Activated CD8-positive, alpha-beta memory T cell treated with anti-CD3 and anti-CD28 coated beads for 4 hours (primary cell): ENCODE results near the gene GRID2.

Source experiments
- DNase-seq, 2 donors: peaks; one replicate each; pipeline ENCODE4 v3.0.0-alpha.2; 2020; ENCODE audit warnings: low read depth in 2 of 2

Gene GRID2

GRCh38 chr4:92524131-92524530, 220.4 kb downstream of the GRID2 start:
- no peak for DNase-seq

DNA sequence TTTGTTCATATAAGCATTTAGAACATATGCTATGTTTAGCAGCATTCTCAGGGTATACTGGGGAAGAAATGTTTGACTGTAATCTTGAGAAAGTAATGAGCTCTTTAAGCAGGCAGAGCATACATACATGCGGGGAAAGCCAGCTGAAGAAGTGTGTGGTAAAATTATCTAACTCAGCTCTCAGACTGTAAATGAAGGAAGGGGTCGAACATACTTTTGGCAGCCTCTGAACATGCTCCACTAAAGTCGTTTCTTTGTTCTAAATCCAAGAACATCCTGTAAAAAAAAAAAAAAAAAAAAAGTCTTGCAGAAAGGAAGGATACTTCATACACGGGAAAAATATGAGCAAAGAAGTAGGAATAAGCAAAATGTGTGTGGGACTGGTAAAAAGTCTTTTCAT, 224.8 kb downstream of the GRID2 start:
- DNase-seq, result no peak

- DNase-seq, result no peak
These were observed 225.7 kb downstream of the GRID2 start for GRCh38 chr4:92529510-92529909.

GRCh38 chr4:92535599-92535998, 231.8 kb downstream of the GRID2 start:
- DNase-seq, result no peak

DNA sequence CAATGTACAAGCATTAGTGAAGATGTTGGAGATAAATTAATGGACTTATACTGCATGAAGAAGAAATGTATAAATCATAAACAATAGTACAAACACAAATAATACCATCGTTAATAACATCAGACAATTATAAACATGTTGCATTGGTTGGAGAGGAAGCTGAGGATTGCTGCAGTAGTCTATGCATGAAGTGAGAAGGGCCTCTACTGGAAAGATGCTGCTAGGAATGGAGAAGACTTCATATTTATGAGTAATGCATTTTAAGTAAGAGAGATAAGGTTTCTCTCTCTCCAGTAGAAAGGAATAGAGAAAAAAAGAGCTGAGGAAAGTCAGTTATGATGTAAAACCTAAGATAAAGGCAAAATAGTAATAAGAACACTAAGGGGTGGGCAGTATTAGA, 247.8 kb downstream of the GRID2 start:
- no peak for DNase-seq

- DNase-seq, result no peak
These were observed 262.5 kb downstream of the GRID2 start for GRCh38 chr4:92566269-92566668.

DNA sequence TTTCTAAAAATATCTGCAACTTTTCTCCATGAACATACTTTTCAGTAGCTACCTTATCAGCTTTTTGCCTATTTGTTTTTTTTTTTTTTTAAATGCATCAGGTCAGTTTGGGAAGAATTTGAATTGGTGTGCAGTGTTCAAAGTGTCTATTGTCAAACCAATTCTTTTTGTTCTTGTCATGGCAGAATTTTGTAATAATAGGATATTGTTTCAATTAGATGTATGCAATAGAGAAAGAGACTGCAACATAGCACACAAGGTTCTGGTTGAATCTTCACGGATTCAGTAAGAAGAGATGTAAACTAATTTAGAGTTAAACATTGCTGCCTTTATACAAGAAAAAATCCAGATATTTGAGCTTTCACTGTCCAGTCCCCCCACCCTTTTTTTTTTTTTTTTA, 277.1 kb downstream of the GRID2 start:
- no peak for DNase-seq

DNA sequence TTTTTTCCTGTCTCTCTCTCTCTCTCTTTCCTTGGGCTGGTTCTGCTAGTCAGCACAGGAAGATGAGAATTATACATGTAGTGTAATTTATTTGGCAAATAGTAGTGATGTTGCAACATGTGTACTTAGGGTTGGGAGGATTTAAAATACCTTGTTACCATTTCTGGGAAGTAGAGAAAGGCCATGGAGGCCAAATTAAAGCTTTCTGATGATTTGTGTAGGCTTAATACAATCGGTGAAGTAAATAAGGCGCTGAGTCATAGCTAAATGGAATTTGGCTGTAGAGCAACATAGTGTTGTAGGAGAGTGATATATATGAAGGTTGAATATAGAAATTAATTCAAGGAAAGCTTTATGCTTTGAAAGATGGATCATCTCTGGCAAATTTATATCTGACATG, 295.3 kb downstream of the GRID2 start:
- DNase-seq, result no peak

GRCh38 chr4:92600638-92601037, 296.9 kb downstream of the GRID2 start:
- DNase-seq, result no peak

- no peak for DNase-seq
These were observed 302.5 kb downstream of the GRID2 start for GRCh38 chr4:92606227-92606626.

DNA sequence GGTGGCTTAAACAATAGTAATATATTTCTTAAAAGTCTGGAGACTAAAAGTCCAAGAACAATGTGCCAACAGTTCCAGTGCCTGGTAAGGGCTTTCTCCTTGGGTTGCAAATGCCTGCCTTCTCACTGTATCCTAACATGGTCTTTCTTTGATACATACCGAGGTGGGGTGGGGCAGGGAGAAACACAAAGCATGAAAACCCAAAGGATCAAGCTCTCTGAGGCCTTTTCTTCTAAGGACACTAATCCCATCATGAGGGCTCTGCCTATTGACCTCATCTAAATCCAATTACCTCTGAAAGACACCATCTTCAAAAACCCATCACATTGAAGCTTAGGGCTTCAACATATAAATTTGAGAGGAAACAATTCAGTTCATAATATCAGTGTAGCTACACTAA, 311.3 kb downstream of the GRID2 start:
- DNase-seq, result no peak

DNA sequence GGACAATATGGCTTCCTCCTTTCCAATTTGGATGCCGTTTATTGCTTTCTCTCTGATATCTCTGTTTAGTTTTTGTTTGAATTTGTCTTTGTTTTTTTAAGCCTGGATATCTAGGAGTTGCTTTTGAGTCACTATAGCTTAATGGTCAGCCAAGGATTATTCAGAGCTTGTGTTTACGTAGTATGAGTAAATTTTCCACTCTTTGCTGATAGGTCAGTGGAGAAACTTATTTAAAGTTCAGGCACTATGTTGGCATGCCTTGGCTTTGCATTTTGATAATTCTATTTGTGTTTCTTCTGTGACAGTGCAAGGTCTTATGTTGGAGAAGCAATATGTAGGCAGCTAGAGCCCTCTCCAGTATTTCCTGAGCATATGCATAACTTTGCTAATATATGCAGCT, 315.2 kb downstream of the GRID2 start:
- no peak for DNase-seq

GRCh38 chr4:92629302-92629701, 325.5 kb downstream of the GRID2 start:
- DNase-seq, result no peak

DNA sequence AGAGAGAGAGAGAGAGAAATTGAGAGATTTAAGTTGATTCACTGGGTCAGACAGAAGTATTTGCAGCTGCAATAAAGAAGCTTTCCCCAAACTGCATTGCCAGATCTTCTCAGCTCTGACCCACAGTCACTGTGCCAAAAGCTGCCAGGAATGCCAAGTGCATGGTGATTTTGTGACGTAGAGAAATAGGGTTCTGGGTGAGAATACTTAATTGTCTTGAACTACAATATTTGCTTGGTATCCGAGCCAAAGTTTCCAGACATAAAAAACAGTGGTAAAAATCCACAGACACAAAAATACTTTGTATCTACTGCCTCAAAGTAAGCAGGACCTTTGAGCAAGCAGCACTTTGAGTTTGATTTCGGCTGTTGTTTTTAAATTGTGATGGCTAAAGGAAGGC, 331.1 kb downstream of the GRID2 start:
- no peak for DNase-seq

DNA sequence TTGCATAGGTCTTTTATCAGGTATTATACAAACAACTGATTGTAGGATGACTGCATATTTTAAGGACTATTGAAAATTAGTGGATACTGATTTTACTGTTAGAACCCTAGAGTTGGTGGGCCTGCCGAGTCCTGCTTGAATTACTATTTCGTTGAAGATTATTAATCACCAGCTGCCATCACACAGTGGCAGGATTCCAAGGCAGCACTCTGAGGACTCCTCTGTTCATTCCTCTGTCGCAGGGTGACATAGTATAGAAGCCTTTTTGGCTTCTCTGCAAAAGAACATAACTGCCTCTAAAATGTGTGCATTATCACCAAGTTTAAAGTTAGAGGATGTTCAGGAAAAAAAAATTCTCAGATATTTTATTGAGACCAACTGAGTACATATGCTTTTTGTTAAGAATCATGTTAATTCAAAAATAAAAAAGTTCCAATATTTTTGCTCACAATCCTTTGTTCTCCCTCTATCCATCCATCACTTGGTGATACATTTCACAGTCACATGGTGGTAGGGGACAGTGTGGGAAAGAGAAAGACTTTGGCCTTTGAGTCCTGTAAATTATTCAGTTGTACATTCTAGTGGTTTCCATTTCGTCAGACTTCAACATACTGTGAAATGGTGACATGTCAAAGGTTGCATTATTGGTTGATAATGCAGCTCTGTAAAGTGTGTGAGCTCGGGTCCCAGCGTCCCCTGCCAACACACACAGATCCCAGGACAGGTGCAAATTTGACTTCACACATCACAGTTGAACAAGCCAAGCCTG, 332.5 kb downstream of the GRID2 start:
- no peak for DNase-seq

- DNase-seq, result no peak
These were observed 337.6 kb downstream of the GRID2 start for GRCh38 chr4:92641409-92641808.

- no peak for DNase-seq
These were observed 343.1 kb downstream of the GRID2 start for GRCh38 chr4:92646826-92647225.

DNA sequence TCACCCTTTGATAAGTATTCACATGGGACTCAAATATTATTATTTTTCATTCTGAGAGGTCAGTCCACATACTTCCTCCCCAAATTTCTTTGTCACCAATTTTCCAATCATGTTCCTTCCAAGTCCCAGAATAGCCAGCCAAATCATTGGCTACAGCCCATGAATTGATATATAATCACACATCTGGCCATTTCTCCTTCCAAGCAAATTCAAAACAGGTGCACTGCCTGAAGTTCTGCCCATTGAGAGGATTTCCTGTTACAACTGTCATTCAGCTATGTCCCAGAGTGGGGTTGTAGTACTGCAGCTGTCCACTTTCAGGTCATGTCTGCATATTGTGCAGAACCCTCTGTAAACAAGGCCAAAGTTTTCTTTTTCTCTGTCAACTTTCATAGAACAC, 347.8 kb downstream of the GRID2 start:
- no peak for DNase-seq

DNA sequence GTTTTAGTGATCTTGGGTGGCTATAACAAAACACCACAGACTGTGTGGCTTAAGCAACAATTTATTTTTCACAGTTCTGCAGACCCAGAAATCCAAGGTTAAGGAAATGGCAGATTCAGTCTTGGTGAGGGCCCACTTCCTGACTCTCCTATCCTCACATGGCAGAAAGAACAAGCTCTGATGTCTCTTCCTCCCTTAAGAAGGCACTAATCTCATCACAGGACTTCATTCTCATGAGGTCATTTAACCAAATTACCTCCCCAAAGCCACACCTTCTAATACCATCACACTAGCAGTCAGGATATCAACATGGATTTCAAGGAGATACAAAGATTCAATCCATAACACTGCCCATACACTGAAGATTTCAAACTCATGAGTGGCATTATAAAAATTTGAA, 350.3 kb downstream of the GRID2 start:
- DNase-seq, result no peak

DNA sequence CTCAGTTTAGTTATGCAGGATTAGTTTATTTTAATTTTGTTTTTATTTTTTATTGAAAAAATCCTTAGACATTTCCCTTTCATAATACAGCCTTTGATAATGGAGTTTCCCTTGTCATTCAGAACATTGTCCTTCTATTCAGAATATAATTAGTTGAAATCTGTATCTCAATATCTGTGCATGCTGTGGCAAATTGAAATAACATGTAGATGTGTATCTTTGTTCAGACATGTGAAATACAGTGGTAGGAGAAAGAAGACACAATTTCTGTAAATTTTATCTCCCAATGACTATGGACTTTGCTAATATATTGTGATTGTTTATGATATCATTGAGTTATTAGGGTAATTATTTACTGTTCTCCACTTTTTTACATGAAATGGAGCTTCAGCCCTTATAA, 353.9 kb downstream of the GRID2 start:
- DNase-seq, result no peak

DNA sequence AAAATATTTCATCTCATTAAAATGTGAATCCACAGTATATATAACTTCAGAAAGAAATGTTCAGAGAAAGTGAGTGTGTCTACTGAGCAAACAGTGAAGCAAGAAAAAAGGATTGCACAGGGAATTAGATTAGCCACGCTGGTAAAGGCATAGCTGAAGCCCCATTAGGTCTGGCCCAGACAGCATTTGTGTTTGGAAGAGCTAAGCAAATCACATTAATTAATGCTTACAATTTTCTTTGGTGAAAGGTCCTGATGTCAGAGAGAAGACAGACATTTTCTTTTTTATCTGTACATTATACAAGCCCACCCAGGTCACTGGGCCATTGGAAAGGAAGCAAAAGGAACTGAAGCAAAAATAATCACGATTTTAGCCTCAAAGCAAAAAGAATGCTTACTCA, 354.6 kb downstream of the GRID2 start:
- DNase-seq, result no peak

DNA sequence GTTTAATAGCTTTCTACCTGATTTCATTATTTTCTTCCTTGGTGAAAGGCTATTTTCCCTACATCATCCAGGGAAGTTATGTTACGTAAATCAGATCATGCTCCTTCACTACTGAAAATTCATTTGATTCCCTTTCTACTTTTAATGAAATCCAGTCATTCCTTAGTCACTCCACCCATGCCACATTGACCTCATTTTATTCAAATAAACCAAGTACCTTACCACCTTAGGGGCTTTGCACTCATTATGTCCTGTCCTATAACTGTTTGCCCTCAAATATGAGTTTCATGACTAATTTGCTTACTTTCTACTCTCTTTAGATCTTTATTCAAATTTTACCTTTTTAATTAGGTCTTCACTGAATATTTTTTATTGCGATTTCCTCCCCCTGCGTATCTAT, 374.0 kb downstream of the GRID2 start:
- no peak for DNase-seq

DNA sequence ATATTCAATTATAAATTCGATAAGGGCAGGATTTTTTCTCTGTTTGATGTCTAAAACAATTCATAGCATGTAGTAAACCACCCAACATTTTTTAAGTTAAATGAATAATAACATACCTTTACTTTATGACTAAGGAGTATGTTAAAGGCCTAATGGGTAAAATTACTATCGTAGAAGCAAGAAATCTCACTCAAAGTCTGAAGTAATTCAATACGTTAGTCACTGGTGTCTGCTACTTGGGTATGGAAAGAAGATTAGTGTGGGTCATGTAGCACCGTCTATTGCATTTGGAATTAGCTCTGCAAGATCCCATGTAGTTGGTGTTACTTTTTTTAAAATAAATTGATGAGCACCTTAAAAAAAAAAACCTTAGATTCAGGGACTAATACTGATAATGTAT, 374.5 kb downstream of the GRID2 start:
- no peak for DNase-seq

- DNase-seq, result no peak
These were observed 375.4 kb downstream of the GRID2 start for GRCh38 chr4:92679149-92679548.
